Fibroblast of lung (primary cell): ENCODE results near the gene EPRS1. TPM values are rescaled to one million over a fixed set of nuclear protein-coding genes. Genes with fewer than 3 reads are reported as not detected.

Source experiments
- DNase-seq, 2 donors: peaks; one replicate each; pipeline versions ENCODE4 v3.0.0 to v3.0.0-alpha.2; 2010; ENCODE audit warnings: low read depth in 2 of 2
- H2AFZ ChIP-seq: 2 replicates; pipeline ENCODE4 v1.5.1; 2012; ENCODE audit warnings: low read length, control low read depth, inconsistent platforms
- H3K27ac ChIP-seq: 2 replicates; pipeline ENCODE4 v1.5.1; 2011; ENCODE audit warnings: low read length, control low read depth; ENCODE audit not compliant: insufficient read depth
- H3K27me3 ChIP-seq: 2 replicates; pipeline ENCODE4 v1.5.1; 2011; ENCODE audit warnings: mild to moderate bottlenecking, low read length; ENCODE audit not compliant: control insufficient read depth, insufficient read depth
- H3K36me3 ChIP-seq: 2 replicates; pipeline ENCODE4 v1.5.1; 2011; ENCODE audit warnings: low read length; ENCODE audit not compliant: control insufficient read depth, insufficient read depth
- H3K4me1 ChIP-seq: 2 replicates; pipeline ENCODE4 v1.5.1; 2011; ENCODE audit warnings: low read length; ENCODE audit not compliant: control insufficient read depth, insufficient read depth; ENCODE audit errors: extremely low read depth
- H3K4me2 ChIP-seq: 2 replicates; pipeline ENCODE4 v1.5.1; 2011; ENCODE audit warnings: low read length, control low read depth; ENCODE audit not compliant: insufficient read depth; ENCODE audit errors: extremely low read depth
- H3K4me3 ChIP-seq, 4 experiments: fragments of 200-600 bp in 1 of 4; sonication (generic) in 1 of 4; replicated peaks in 1 of 4; 2 replicates each; pipeline ENCODE4 v1.5.1; 2011 to 2016; ENCODE audit warnings: low read length in 4 of 4, low read depth in 3 of 4, mild to moderate bottlenecking in 3 of 4, control low read depth in 2 of 4, inconsistent platforms in 1 of 4, mixed read lengths in 1 of 4; ENCODE audit not compliant: insufficient read depth in 1 of 4; ENCODE audit errors: control extremely low read depth in 1 of 4
- H3K79me2 ChIP-seq: 2 replicates; pipeline ENCODE4 v1.5.1; 2012; ENCODE audit warnings: mild to moderate bottlenecking, low read length, inconsistent platforms; ENCODE audit not compliant: control insufficient read depth, insufficient read depth
- H3K9ac ChIP-seq: 2 replicates; pipeline ENCODE4 v1.5.1; 2011; ENCODE audit warnings: mild to moderate bottlenecking, low read length, control low read depth; ENCODE audit not compliant: insufficient read depth
- H3K9me3 ChIP-seq: 2 replicates; pipeline ENCODE4 v1.5.1; 2012; ENCODE audit warnings: low read depth, low read length; ENCODE audit not compliant: control insufficient read depth, insufficient read depth
- H4K20me1 ChIP-seq: 2 replicates; pipeline ENCODE4 v1.5.1; 2011; ENCODE audit warnings: low read length; ENCODE audit not compliant: control insufficient read depth, insufficient read depth; ENCODE audit errors: extremely low read depth
- EZH2 ChIP-seq: IDR thresholded peaks from 2 replicates; pipeline ENCODE4 v1.5.1; 2012; ENCODE audit warnings: low read length, control low read depth, mild to moderate bottlenecking; ENCODE audit errors: missing control alignments
- polyA plus RNA-seq, 2 donors: library from polyadenylated mRNA; depleted of rRNA in 1 of 2; stranded (reverse) in 1 of 2; unstranded in 1 of 2; fragments of >200 nt; gene quantifications; 2 replicates each; pipeline ENCODE4 v1.2.1, GENCODE V29; 2011 to 2012; ENCODE audit warnings: missing spikeins in 1 of 2
- total RNA-seq: library from RNA; depleted of rRNA; stranded (reverse); fragments of >200 nt; gene quantifications from 2 replicates; pipeline ENCODE4 v1.2.1, GENCODE V29; 2014
- TF ChIP-seq, protein P1 (sequence below), 2 donors: IDR thresholded peaks in 1 of 2; conservative IDR thresholded peaks in 1 of 2; 1 replicate in 1 of 2; 2 replicates in 1 of 2; pipeline ENCODE4 v1.5.1; 2011 to 2012; ENCODE audit warnings: low read length in 2 of 2, control low read depth in 1 of 2, inconsistent platforms in 1 of 2, low read depth in 1 of 2, mild to moderate bottlenecking in 1 of 2

EPRS1 gene
- total and polyA plus RNA-seq, 2 donors (not counting 1 experiment from before 2014, with no cell fraction given): 103 to 273 TPM

DNA sequence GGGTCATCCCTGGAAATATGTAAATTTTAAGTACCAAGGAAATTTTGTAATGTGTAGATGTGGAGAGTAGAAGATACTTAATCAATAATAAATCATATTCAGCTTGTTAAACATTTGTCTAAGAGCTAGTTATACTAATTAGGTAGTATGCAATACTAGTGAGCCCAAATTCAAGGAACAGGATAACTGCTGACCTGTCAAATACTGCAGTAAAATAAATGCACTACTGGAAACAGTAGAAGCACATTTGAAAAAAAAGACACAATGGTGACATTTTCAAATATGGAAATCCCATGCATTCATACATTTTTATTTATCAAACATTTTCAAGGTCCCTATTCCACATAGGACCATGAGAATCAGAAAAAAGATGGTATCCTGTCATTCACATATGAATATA, 27.2 kb downstream of the EPRS1 start:
- Histone ChIP-seq H2AFZ (no peak overlapping the region), H3K27ac (no peak overlapping the region), H3K4me3 (no peak overlapping the region), H3K4me1 (no peaks in the 10 kb centered on the region), H3K9me3 (no peaks in the 10 kb centered on the region), H3K79me2 (no peaks in the 10 kb centered on the region), H4K20me1 (no peaks in the 10 kb centered on the region), H3K4me2 (no peak overlapping the region), H3K36me3 (peaks cover 3% of the 10 kb centered on the region), H3K27me3 (no peaks in the 10 kb centered on the region), H3K9ac (no peak overlapping the region)
- TF ChIP-seq, protein P1, sequence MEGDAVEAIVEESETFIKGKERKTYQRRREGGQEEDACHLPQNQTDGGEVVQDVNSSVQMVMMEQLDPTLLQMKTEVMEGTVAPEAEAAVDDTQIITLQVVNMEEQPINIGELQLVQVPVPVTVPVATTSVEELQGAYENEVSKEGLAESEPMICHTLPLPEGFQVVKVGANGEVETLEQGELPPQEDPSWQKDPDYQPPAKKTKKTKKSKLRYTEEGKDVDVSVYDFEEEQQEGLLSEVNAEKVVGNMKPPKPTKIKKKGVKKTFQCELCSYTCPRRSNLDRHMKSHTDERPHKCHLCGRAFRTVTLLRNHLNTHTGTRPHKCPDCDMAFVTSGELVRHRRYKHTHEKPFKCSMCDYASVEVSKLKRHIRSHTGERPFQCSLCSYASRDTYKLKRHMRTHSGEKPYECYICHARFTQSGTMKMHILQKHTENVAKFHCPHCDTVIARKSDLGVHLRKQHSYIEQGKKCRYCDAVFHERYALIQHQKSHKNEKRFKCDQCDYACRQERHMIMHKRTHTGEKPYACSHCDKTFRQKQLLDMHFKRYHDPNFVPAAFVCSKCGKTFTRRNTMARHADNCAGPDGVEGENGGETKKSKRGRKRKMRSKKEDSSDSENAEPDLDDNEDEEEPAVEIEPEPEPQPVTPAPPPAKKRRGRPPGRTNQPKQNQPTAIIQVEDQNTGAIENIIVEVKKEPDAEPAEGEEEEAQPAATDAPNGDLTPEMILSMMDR (conservative IDR thresholded peaks at IDR 0.05 in 1 of 2, IDR thresholded peaks at IDR 0.05 in 1 of 2; ENCODE audit: low read depth in 1 of 2, low read length in 2 of 2): no peak
- no peak for TF ChIP-seq EZH2
- DNase-seq: no peak

DNA sequence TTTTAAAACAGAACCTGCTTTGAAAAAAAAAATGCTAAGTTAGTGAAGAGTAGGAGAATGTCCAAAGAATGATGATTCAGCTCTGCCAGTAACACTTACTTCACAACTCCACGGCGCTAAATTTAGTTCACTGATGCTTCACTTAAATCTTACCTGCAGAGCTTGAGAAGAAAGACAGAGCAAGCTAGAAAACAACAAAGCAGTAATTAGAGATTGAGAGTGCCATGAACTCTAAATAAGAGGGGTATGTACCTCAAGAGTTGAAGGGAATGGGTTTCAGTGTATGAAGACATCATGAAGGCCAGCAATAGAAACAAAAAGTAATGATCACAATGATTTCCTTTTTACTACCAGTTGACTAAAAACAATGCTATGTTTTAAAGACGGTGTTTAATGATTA, 32.8 kb downstream of the EPRS1 start:
- Histone ChIP-seq H3K27ac (no peak overlapping the region), H3K9me3 (no peaks in the 10 kb centered on the region), H3K79me2 (no peaks in the 10 kb centered on the region), H4K20me1 (no peaks in the 10 kb centered on the region), H3K9ac (no peak overlapping the region), H2AFZ (no peak overlapping the region), H3K36me3 (peaks cover 2% of the 10 kb centered on the region), H3K4me3 (no peak overlapping the region), H3K4me1 (peaks cover 7% of the 10 kb centered on the region), H3K27me3 (no peaks in the 10 kb centered on the region), H3K4me2 (no peak overlapping the region)
- no peak for TF ChIP-seq EZH2
- TF ChIP-seq, protein P1 (conservative IDR thresholded peaks at IDR 0.05 in 1 of 2, IDR thresholded peaks at IDR 0.05 in 1 of 2; ENCODE audit: low read depth in 1 of 2, low read length in 2 of 2): no peak
- DNase-seq: peak; percentile 10 to 75

DNA sequence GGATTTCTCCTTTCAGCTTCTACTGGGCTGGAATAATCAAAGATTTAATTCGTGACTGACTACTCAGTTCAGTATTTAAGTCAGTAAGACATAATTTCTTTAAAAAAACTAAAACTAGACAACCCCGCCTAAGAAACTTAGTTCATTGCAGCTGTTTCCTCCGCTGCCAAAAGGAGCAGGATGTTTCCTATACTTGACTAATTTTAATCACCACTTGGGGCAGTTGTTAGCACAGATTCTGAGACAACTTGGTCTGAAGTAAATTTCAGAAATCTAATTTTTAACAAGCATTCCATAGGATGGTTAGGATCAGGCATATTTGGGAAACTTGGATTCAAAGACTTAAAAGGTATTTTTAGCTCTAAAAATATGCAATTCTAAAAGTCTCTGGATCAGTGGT, 34.0 kb downstream of the EPRS1 start:
- H2AFZ ChIP-seq: no peak overlapping the region
- peaks cover 7% of the 10 kb centered on the region for H3K4me1 ChIP-seq
- H4K20me1 ChIP-seq: no peaks in the 10 kb centered on the region
- H3K27ac ChIP-seq: no peak overlapping the region
- no peaks in the 10 kb centered on the region for H3K27me3 ChIP-seq
- H3K9ac ChIP-seq: no peak overlapping the region
- DNase-seq: peak; percentile 9 to 20
- TF ChIP-seq EZH2: no peak
- TF ChIP-seq, protein P1 (conservative IDR thresholded peaks at IDR 0.05 in 1 of 2, IDR thresholded peaks at IDR 0.05 in 1 of 2; ENCODE audit: low read depth in 1 of 2, low read length in 2 of 2): peak; percentile 17
- no peaks in the 10 kb centered on the region for H3K9me3 ChIP-seq
- H3K79me2 ChIP-seq: no peaks in the 10 kb centered on the region
- no peak overlapping the region for H3K4me2 ChIP-seq
- peaks cover 2% of the 10 kb centered on the region for H3K36me3 ChIP-seq
- no peak overlapping the region for H3K4me3 ChIP-seq
